ENCODE data around the gene URAD. TPM values are rescaled to one million over a fixed set of nuclear protein-coding genes. Genes with fewer than 3 reads are reported as not detected.

Gene URAD
- total and polyA plus RNA-seq, 9 donors = not detected

DNA sequence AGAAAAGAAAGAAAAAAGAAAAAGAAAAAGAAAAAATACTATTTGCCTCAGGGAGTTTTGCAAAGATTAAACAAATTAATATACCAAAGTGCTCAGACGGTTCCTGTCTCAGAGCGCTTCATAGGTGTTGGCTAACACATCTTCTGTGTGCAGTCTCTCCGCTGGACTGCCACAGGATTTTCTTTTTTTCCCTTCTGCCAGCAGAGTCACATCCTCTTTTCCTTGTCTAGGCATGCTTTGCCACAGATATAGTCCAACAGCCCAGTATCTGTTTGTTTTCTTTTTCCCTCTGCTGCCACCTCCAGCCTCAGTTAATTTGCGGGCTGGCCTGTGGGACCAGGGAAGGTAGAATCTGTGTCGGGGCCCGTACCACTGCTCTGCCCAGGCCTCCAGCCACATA, 3.4 kb upstream of the URAD start:
- H3K9me3 ChIP-seq = no peaks in the 10 kb centered on the region
- no peaks in the 10 kb centered on the region for H3K36me3 ChIP-seq
- no peaks in the 10 kb centered on the region for H3K27me3 ChIP-seq
- DNase-seq = no peak
- intact Hi-C loops (cut with DNase I) = no loop called here
- H3K27ac ChIP-seq = no peak overlapping the region
- H3K4me1 ChIP-seq (ENCODE audit: insufficient read depth) = no peaks in the 10 kb centered on the region
- WGBS, 3 donors = 51 to 60% (median 57%) methylated on average over 6 of the region's 6 CpGs
- no peak overlapping the region for H3K4me3 ChIP-seq
- TF ChIP-seq EP300 (IDR thresholded peaks at IDR 0.05) = no peak
- no peak for TF ChIP-seq CTCF (IDR thresholded peaks at IDR 0.05)
- no peak for TF ChIP-seq POLR2A (IDR thresholded peaks at IDR 0.05)

GRCh38 chr13:27985600-27985999, 2.9 kb downstream of the URAD start:
- no peaks in the 10 kb centered on the region for H3K36me3 ChIP-seq
- no peaks in the 10 kb centered on the region for H3K27me3 ChIP-seq
- H3K4me3 ChIP-seq = no peak overlapping the region
- intact Hi-C loops (cut with DNase I) = loop anchor here in 1 of 4 donors (10.0 kb wide), 1 partner anchor 161 kb away; no protein-coding TSS in a partner anchor
- TF ChIP-seq CTCF (IDR thresholded peaks at IDR 0.05) (no peak), POLR2A (IDR thresholded peaks at IDR 0.05) (no peak), EP300 (IDR thresholded peaks at IDR 0.05) (no peak)
- 84 to 88% (median 87%) methylated on average over 1 of the region's 1 CpG for WGBS, 3 donors
- no peak for DNase-seq
- H3K9me3 ChIP-seq = no peaks in the 10 kb centered on the region
- no peaks in the 10 kb centered on the region for H3K4me1 ChIP-seq (ENCODE audit: insufficient read depth)
- no peak overlapping the region for H3K27ac ChIP-seq

DNA sequence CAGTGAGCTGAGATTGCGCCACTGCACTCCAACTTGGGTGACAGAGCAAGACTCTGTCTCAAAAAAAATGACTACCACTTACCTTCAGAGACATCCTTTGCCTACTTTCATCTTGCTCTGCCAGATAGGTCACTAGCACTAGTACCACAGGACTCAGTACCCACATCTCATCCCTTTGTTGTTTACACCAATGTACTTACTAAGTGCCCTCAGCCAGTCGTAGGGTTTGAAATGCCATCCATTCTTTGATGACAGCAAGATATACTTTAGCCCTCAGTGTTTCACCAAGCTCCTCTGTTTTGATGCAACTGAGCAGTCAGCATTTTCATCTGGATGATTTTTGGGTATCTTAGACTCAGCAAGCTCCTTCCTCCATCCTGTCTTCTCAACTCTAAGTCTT, 6.1 kb downstream of the URAD start:
- H3K4me3 ChIP-seq = no peak overlapping the region
- no peaks in the 10 kb centered on the region for H3K9me3 ChIP-seq
- TF ChIP-seq EP300 (IDR thresholded peaks at IDR 0.05) (no peak), POLR2A (IDR thresholded peaks at IDR 0.05) (no peak), CTCF (IDR thresholded peaks at IDR 0.05) (no peak)
- H3K4me1 ChIP-seq (ENCODE audit: insufficient read depth) = no peaks in the 10 kb centered on the region
- no peaks in the 10 kb centered on the region for H3K36me3 ChIP-seq
- intact Hi-C loops (cut with DNase I) = loop anchor here in 2 of 4 donors (5.0 to 10.0 kb wide), 3 partner anchors 158 to 620 kb away; no protein-coding TSS in a partner anchor
- no peak overlapping the region for H3K27ac ChIP-seq
- DNase-seq = no peak
- H3K27me3 ChIP-seq = no peaks in the 10 kb centered on the region
- 51 to 54% (median 52%) methylated on average over 2 of the region's 2 CpGs for WGBS, 3 donors

DNA sequence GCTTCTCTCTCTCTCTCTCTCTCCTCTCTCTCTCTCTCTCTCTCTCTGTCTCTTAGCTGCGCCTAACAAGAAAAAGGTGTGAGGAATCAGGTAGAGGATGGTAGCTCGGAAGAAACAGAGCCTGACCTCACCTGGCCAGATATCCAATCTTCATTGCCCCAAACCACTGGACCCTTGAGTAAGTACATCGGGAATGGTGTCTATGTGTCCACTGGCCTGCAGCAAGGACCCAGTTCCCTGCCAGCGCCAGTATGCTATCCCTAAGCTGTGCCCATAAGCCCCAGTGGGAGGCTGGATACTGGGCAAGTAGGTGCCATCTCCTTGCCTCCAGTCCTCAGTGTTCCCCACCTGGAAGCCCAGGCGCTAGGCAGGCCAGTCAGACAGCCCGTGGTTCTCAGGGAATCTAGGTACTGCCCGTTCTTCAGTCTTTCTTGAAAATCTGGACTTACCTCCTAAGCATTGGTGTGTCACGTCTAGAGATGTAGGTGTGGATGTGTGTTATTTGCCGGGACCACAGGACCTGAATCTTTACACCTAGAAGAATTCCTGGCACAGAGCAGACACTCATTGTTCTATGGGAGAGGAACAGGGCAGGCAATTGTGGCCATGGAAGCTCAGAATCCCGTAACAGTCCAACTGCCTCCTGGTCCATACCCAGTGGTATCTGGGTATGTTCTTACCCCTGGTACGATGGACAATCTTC, 7.3 kb downstream of the URAD start:
- H3K4me3 ChIP-seq = no peak overlapping the region
- intact Hi-C loops (cut with DNase I) = loop anchor here in 2 of 4 donors (5.0 to 10.0 kb wide), 3 partner anchors 156 to 619 kb away; no protein-coding TSS in a partner anchor
- no peaks in the 10 kb centered on the region for H3K9me3 ChIP-seq
- H3K4me1 ChIP-seq (ENCODE audit: insufficient read depth) = no peaks in the 10 kb centered on the region
- WGBS, 3 donors = 17 to 22% (median 19%) methylated on average over 11 of the region's 11 CpGs
- H3K27me3 ChIP-seq = no peaks in the 10 kb centered on the region
- no peak overlapping the region for H3K27ac ChIP-seq
- no peaks in the 10 kb centered on the region for H3K36me3 ChIP-seq
- no peak for DNase-seq
- TF ChIP-seq CTCF (IDR thresholded peaks at IDR 0.05) (no peak), EP300 (IDR thresholded peaks at IDR 0.05) (no peak), POLR2A (IDR thresholded peaks at IDR 0.05) (no peak)

All from ovary (tissue), 9 donors.